A172 (cell line): Measurements from ENCODE around the gene IRGQ. TPM values are rescaled to one million over a fixed set of nuclear protein-coding genes. Genes with fewer than 3 reads are reported as not detected.

ENCODE experiments used
- DNase-seq: peaks from one replicate; pipeline ENCODE4 v3.0.0-alpha.2; 2015; ENCODE audit warnings: low spot score
- total RNA-seq: library from RNA; depleted of rRNA; stranded (reverse); fragments of >200 nt; shearing (Covaris generic); gene quantifications from 2 replicates; pipeline ENCODE4 v1.2.3, GENCODE V29; 2014; rRNA removed

The IRGQ gene
- total RNA-seq, 1 experiment from 2014 or later, result 22.0 TPM

GRCh38 chr19:43546581-43546980, 49.4 kb downstream of the IRGQ start:
- DNase-seq, result no peak

- DNase-seq, result no peak
Observed at GRCh38 chr19:43545981-43546380, 50.0 kb downstream of the IRGQ start.

- DNase-seq, result no peak
Observed at GRCh38 chr19:43545276-43545675, 50.7 kb downstream of the IRGQ start.

- no peak for DNase-seq
Observed at GRCh38 chr19:43544077-43544476, 51.9 kb downstream of the IRGQ start.

GRCh38 chr19:43541920-43542650, 53.8 kb downstream of the IRGQ start:
- DNase-seq, result no peak

- DNase-seq, result no peak
Observed at GRCh38 chr19:43540381-43540780, 55.6 kb downstream of the IRGQ start.

GRCh38 chr19:43538922-43539321, 57.0 kb downstream of the IRGQ start:
- DNase-seq, result no peak

GRCh38 chr19:43534816-43535761, 60.8 kb downstream of the IRGQ start:
- peak; percentile 35 for DNase-seq

Other genes with a start within 250 kb of the IRGQ start
- 0.67 and 0.78 TPM in 2 replicates for gene CD177, start 242.4 kb downstream of the IRGQ start, total RNA-seq
- not detected in 2 replicates for gene TEX101, start 181.2 kb downstream of the IRGQ start, total RNA-seq
- 0.43 TPM in 1 of 2 replicates, not detected in the other for gene LYPD3, start 130.5 kb downstream of the IRGQ start, total RNA-seq
- 9.8 and 10.9 TPM in 2 replicates for gene PHLDB3, start 91.4 kb downstream of the IRGQ start, total RNA-seq
- 44.0 and 45.7 TPM in 2 replicates for gene ETHE1, start 68.9 kb downstream of the IRGQ start, total RNA-seq
- 0.62 TPM in 1 of 2 replicates, not detected in the other for gene ZNF575, start 62.9 kb downstream of the IRGQ start, total RNA-seq
- 53.9 and 57.1 TPM in 2 replicates for gene XRCC1, start 20.6 kb downstream of the IRGQ start, total RNA-seq
- gene PINLYP, start 20.3 kb downstream of the IRGQ start, total RNA-seq, result 0.38 TPM in 1 of 2 replicates, not detected in the other
- gene ZNF576, start 461 bp upstream of the IRGQ start, total RNA-seq, result 15.8 and 22.5 TPM in 2 replicates
- not detected in 2 replicates for gene SRRM5, start 16.0 kb upstream of the IRGQ start, total RNA-seq
- 56.8 and 59.2 TPM in 2 replicates for gene ZNF428, start 23.5 kb upstream of the IRGQ start, total RNA-seq
- gene CADM4, start 43.7 kb upstream of the IRGQ start, total RNA-seq, result 78.5 and 139 TPM in 2 replicates
- gene PLAUR, start 74.0 kb upstream of the IRGQ start, total RNA-seq, result 159 and 160 TPM in 2 replicates
- gene IRGC, start 119.9 kb upstream of the IRGQ start, total RNA-seq, result not detected in 2 replicates
- gene SMG9, start 158.8 kb upstream of the IRGQ start, total RNA-seq, result 15.9 and 23.1 TPM in 2 replicates
- gene KCNN4, start 184.8 kb upstream of the IRGQ start, total RNA-seq, result 57.6 and 68.6 TPM in 2 replicates
- 0.31 TPM in 1 of 2 replicates, not detected in the other for gene LYPD5, start 206.3 kb upstream of the IRGQ start, total RNA-seq
- gene ZNF283, start 231.2 kb upstream of the IRGQ start, total RNA-seq, result 4.7 and 5.2 TPM in 2 replicates